Lung (tissue), 12 donors: ENCODE data around the gene GRK3. TPM values are rescaled to one million over a fixed set of nuclear protein-coding genes. Genes with fewer than 3 reads are reported as not detected.
A peak's percentile ranks its signal among the peaks of the same experiment; 100 is the strongest.

Source experiments
- ATAC-seq: fragments of 200-7000 bp; cut with Tn5 transposase; one replicate; pipeline ENCODE4 v1.9.1; 2020; ENCODE audit warnings: moderate number of reproducible peaks; ENCODE audit not compliant: insufficient read depth, low FRiP score
- DNase-seq, 3 donors: peaks; one replicate each; pipeline ENCODE4 v3.0.0-alpha.2; 2013 to 2017
- H3K27ac ChIP-seq, 2 donors: one replicate each; pipeline ENCODE4 v1.5.1; 2013; ENCODE audit warnings: mild to moderate bottlenecking in 2 of 2, moderate library complexity in 2 of 2, control low read depth in 1 of 2, inconsistent platforms in 1 of 2, low read depth in 1 of 2, low read length in 1 of 2
- H3K27me3 ChIP-seq, 3 donors: one replicate each; pipeline ENCODE4 v1.5.1; 2013; ENCODE audit warnings: low read length in 2 of 3; ENCODE audit not compliant: control insufficient read depth in 3 of 3, insufficient read depth in 3 of 3
- H3K36me3 ChIP-seq, 4 donors: one replicate each; pipeline ENCODE4 v1.5.1; 2013; ENCODE audit warnings: low read length in 4 of 4, mild to moderate bottlenecking in 1 of 4, moderate library complexity in 1 of 4; ENCODE audit not compliant: control insufficient read depth in 4 of 4, insufficient read depth in 4 of 4
- H3K4me1 ChIP-seq, 5 donors: one replicate each; pipeline ENCODE4 v1.5.1; 2013; ENCODE audit warnings: low read length in 5 of 5, mild to moderate bottlenecking in 2 of 5, moderate library complexity in 1 of 5; ENCODE audit not compliant: control insufficient read depth in 5 of 5, insufficient read depth in 5 of 5
- H3K4me3 ChIP-seq: one replicate; pipeline ENCODE4 v1.5.1; 2013; ENCODE audit warnings: mild to moderate bottlenecking, control low read depth, moderate library complexity
- H3K9ac ChIP-seq, 2 donors: one replicate each; pipeline ENCODE4 v1.5.1; 2013; ENCODE audit warnings: low read length in 2 of 2, control low read depth in 1 of 2; ENCODE audit not compliant: insufficient read depth in 1 of 2
- H3K9me3 ChIP-seq, 4 donors: one replicate each; pipeline ENCODE4 v1.5.1; 2013; ENCODE audit warnings: low read length in 3 of 4, mild to moderate bottlenecking in 1 of 4, moderate library complexity in 1 of 4; ENCODE audit not compliant: control insufficient read depth in 4 of 4, insufficient read depth in 3 of 4
- WGBS, 2 donors: extraction: QIAGEN DNeasy Blood & Tissue Kit; methylation state at CpG; one replicate each; pipeline ENCODE4 v1.1.7; 2013; 5-methylcytosine and 5-hydroxymethylcytosine counted together
- polyA plus RNA-seq, 2 donors: library from polyadenylated mRNA; stranded (reverse); fragments of 200-250 nt; gene quantifications; one replicate each; pipeline ENCODE4 v1.2.1, GENCODE V29; 2013
- total RNA-seq, 2 donors: library from RNA; depleted of rRNA in 1 of 2; stranded (reverse); fragments of >200 nt in 1 of 2; gene quantifications; one replicate each; pipeline ENCODE4 v1.2.1, GENCODE V29; 2014 to 2021
- TF ChIP-seq, protein P1 (sequence below): IDR thresholded peaks from 2 replicates; pipeline ENCODE4 v1.5.1; 2012; ENCODE audit warnings: mild to moderate bottlenecking; ENCODE audit errors: control extremely low read depth, extremely low read depth
- donor health status: control.
- donor health status: control.
- donor health status: Bipolar disorder and iron deficiency.
- donor health status: healthy.
- donor health status: DM: yes; HTN: yes; CAD: no.

The GRK3 gene
- total and polyA plus RNA-seq, 4 donors: 5.0 to 27.3 (median 18.0) TPM

DNA sequence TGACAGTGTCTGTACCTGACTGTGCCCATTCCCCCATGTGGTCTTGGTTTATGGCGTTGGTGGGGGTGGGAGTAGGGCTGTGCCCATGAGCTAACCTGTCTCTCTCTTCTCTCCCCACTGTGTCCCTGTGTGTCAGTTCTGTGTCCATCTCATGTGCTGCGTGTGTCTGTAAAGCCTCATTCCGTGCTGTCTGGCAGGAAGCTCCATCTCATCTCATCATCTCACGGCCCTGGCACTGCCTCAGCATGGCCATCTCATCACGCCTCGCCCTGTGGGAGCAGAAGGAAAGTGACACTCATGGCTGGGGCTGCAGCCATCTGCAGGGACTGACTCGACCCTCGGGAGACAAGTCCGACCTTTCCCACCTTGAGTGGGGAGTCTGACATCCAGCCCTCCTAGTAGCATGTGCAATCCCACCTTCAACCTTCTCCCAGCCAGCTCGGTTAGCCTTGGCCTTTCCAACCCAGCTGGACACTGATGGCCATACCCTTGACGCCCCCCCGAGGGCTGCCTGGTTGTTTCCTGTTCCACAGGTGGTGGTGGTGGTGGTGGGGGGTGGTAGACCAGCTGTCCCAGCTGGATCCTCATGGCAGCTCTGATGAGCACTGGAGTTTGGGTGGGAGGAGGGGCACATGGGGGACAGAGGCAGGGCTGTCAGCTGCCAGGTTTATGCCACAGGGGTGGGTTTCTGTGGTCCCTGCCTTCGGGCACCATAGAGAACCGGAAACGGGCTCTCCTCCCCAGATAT is 196.5 kb downstream of the GRK3 start:
- no peak overlapping the region for H3K9ac ChIP-seq
- H3K4me1 ChIP-seq: no peaks in the 10 kb centered on the region
- peak overlapping the region in 1 of 2 donors; percentile 26 for H3K27ac ChIP-seq
- 84 to 85% methylated on average over 15 of the region's 15 CpGs for WGBS, 2 donors
- peaks cover 0 to 3% (median 0%) of the 10 kb centered on the region in 3 donors for H3K27me3 ChIP-seq
- DNase-seq (no peak), ATAC-seq (no peak)
- TF ChIP-seq, protein P1, sequence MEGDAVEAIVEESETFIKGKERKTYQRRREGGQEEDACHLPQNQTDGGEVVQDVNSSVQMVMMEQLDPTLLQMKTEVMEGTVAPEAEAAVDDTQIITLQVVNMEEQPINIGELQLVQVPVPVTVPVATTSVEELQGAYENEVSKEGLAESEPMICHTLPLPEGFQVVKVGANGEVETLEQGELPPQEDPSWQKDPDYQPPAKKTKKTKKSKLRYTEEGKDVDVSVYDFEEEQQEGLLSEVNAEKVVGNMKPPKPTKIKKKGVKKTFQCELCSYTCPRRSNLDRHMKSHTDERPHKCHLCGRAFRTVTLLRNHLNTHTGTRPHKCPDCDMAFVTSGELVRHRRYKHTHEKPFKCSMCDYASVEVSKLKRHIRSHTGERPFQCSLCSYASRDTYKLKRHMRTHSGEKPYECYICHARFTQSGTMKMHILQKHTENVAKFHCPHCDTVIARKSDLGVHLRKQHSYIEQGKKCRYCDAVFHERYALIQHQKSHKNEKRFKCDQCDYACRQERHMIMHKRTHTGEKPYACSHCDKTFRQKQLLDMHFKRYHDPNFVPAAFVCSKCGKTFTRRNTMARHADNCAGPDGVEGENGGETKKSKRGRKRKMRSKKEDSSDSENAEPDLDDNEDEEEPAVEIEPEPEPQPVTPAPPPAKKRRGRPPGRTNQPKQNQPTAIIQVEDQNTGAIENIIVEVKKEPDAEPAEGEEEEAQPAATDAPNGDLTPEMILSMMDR: no peak
- H3K36me3 ChIP-seq: no peaks in the 10 kb centered on the region
- H3K9me3 ChIP-seq: peaks cover 0 to 9% (median 2%) of the 10 kb centered on the region in 4 donors
- no peak overlapping the region for H3K4me3 ChIP-seq

DNA sequence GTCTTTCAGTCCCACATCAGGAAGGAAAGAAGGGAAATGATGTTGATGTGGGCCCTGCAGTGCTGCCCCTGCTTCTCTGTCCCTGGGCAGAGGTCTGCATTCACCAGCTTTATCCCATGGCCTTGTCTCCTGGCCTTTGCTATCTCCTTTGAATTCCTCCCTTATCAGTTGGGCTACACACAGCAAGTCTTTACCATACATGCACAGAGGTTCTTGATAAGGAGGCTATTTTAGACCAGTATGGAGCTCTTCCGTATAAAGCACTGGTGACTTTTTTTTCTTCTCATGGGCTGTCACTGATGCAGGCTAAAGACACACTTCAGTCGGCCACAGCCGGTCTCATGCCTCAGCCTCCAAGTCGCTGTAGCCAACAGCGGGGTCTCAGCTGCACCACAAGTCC is 197.7 kb downstream of the GRK3 start:
- Histone ChIP-seq H3K9ac (no peak overlapping the region), H3K4me1 (no peaks in the 10 kb centered on the region), H3K9me3 (peaks cover 0 to 18% (median 6%) of the 10 kb centered on the region in 4 donors), H3K36me3 (no peaks in the 10 kb centered on the region), H3K4me3 (no peak overlapping the region), H3K27ac (peak overlapping the region in 1 of 2 donors; percentile 54), H3K27me3 (peaks cover 0 to 3% (median 0%) of the 10 kb centered on the region in 3 donors)
- 75 to 77% methylated on average over 5 of the region's 5 CpGs for WGBS, 2 donors
- TF ChIP-seq, protein P1: no peak
- ATAC-seq: no peak
- no peak for DNase-seq

DNA sequence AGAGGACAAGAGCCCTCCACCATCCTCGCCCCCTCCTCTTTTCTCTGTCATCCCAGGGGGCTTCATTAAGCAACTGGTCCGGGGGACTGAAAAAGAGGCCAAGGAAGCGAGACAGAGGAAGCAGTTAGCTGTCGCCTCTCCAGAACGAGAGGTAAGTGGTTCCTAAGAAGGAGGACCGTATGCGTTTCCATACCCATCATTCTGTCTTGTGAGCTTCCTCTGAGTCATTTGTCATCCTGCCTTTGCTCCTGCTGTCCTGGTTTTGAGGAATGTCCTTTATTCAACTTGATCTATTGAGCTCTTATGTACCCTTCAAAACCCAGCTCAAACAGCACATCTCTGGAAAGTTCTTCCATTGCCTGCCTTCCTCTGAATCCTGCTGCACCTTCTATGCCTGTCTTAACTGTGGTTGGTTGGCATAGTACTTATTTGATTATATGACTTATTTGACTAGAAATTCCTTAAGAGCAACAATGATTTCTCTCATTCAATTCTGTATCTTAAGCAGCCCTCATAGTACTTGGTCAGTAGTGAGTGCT is 198.8 kb downstream of the GRK3 start:
- ATAC-seq (no peak), DNase-seq (no peak)
- Histone ChIP-seq H3K9me3 (peaks cover 0 to 21% (median 6%) of the 10 kb centered on the region in 4 donors), H3K4me1 (no peaks in the 10 kb centered on the region), H3K4me3 (no peak overlapping the region), H3K9ac (no peak overlapping the region), H3K36me3 (no peaks in the 10 kb centered on the region), H3K27me3 (peaks cover 0 to 3% (median 0%) of the 10 kb centered on the region in 3 donors), H3K27ac (no peak overlapping the region)
- TF ChIP-seq, protein P1: no peak
- WGBS, 2 donors: 74 to 75% methylated on average over 7 of the region's 7 CpGs
